Measurements from ENCODE around the gene PCLO.

DNA sequence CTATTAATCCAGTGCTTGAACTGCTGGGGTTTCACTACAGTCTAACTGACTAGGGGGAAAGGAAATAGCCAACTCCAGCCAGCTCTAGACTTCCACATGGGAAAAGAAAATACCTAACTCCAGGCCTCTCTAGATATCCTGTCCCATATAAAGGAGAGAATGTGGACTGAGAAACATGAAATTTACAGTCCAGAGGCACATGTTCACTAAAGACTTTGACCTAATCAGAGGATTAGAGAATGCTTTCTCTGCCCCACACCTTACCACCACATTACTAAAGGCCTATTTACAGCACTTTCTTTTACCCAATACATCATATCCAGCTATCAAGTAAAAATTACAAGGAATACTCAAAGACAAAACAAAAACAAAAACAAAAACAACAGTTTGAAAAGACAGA lies 164.2 kb downstream of the PCLO start:
- TF ChIP-seq, protein P1, sequence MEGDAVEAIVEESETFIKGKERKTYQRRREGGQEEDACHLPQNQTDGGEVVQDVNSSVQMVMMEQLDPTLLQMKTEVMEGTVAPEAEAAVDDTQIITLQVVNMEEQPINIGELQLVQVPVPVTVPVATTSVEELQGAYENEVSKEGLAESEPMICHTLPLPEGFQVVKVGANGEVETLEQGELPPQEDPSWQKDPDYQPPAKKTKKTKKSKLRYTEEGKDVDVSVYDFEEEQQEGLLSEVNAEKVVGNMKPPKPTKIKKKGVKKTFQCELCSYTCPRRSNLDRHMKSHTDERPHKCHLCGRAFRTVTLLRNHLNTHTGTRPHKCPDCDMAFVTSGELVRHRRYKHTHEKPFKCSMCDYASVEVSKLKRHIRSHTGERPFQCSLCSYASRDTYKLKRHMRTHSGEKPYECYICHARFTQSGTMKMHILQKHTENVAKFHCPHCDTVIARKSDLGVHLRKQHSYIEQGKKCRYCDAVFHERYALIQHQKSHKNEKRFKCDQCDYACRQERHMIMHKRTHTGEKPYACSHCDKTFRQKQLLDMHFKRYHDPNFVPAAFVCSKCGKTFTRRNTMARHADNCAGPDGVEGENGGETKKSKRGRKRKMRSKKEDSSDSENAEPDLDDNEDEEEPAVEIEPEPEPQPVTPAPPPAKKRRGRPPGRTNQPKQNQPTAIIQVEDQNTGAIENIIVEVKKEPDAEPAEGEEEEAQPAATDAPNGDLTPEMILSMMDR (IDR thresholded peaks at IDR 0.05): no peak
- TF ChIP-seq POLR2A (IDR thresholded peaks at IDR 0.05): no peak
